Effector memory CD4-positive, alpha-beta T cell (primary cell): ENCODE measurements around the gene PHF10.

Experiments
- DNase-seq, 3 donors: peaks; one replicate each; pipeline ENCODE4 v3.0.0-alpha.2; 2020
- H3K27ac ChIP-seq: 2 replicates; pipeline ENCODE4 v1.7.0; 2013; ENCODE audit warnings: mild to moderate bottlenecking, low read length, moderate library complexity; ENCODE audit not compliant: insufficient read depth, poor library complexity, severe bottlenecking
- H3K27me3 ChIP-seq: replicated peaks from 2 replicates; pipeline ENCODE4 v1.7.0; 2013; ENCODE audit warnings: mild to moderate bottlenecking, low read length; ENCODE audit not compliant: insufficient read depth, control insufficient read depth, poor library complexity, severe bottlenecking
- H3K36me3 ChIP-seq: 2 replicates; pipeline ENCODE4 v1.7.0; 2013; ENCODE audit warnings: mild to moderate bottlenecking, low read length, moderate library complexity; ENCODE audit not compliant: control insufficient read depth, insufficient read depth
- H3K4me1 ChIP-seq: 2 replicates; pipeline ENCODE4 v1.7.0; 2013; ENCODE audit warnings: low read length, mild to moderate bottlenecking; ENCODE audit not compliant: control insufficient read depth, insufficient read depth, poor library complexity, severe bottlenecking
- H3K4me3 ChIP-seq: 2 replicates; pipeline ENCODE4 v1.7.0; 2013; ENCODE audit warnings: low read length, low read depth, mild to moderate bottlenecking; ENCODE audit not compliant: insufficient read depth, poor library complexity, severe bottlenecking
- H3K9me3 ChIP-seq: 2 replicates; pipeline ENCODE4 v1.7.0; 2013; ENCODE audit warnings: mild to moderate bottlenecking, low read length, moderate library complexity; ENCODE audit not compliant: control insufficient read depth

The PHF10 gene

GRCh38 chr6:169746556-169746955 lies 22.3 kb upstream of the PHF10 start:
- Histone ChIP-seq H3K9me3 (no peaks in the 10 kb centered on the region), H3K27me3 (no peaks in the 10 kb centered on the region), H3K4me3 (no peak overlapping the region), H3K4me1 (peaks cover 8% of the 10 kb centered on the region), H3K27ac (no peak overlapping the region), H3K36me3 (no peaks in the 10 kb centered on the region)
- DNase-seq, result no peak

GRCh38 chr6:169745405-169745804 lies 21.1 kb upstream of the PHF10 start:
- H3K4me3 ChIP-seq, result no peak overlapping the region
- H3K9me3 ChIP-seq, result no peaks in the 10 kb centered on the region
- no peak for DNase-seq
- H3K27ac ChIP-seq, result no peak overlapping the region
- H3K36me3 ChIP-seq, result no peaks in the 10 kb centered on the region
- peaks cover 5% of the 10 kb centered on the region for H3K4me1 ChIP-seq
- H3K27me3 ChIP-seq, result no peaks in the 10 kb centered on the region

DNA sequence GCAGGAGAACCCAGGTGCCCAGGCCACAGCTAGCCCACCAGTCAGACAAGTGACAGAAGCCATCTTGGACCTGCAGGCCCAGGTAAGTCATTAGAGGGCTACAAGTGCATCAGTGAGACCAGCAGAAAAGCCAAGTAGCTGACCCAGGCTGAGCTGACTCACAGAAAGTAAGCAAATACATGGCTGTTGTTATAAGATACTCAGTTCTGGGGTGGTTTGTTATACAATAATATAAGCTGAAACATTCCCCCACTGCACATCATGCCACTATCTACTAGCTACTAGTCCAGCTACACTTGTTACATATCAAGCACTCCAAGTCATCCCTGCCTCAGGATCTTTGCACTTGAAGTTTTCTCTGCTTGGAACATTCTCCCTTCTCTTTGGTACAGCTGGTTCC lies 17.0 kb upstream of the PHF10 start:
- H3K4me1 ChIP-seq, result no peaks in the 10 kb centered on the region
- H3K9me3 ChIP-seq, result no peaks in the 10 kb centered on the region
- H3K27me3 ChIP-seq, result no peaks in the 10 kb centered on the region
- no peak for DNase-seq
- H3K4me3 ChIP-seq, result no peak overlapping the region
- no peak overlapping the region for H3K27ac ChIP-seq
- no peaks in the 10 kb centered on the region for H3K36me3 ChIP-seq

- Histone ChIP-seq H3K27me3 (no peaks in the 10 kb centered on the region), H3K9me3 (no peaks in the 10 kb centered on the region), H3K36me3 (no peaks in the 10 kb centered on the region), H3K4me1 (no peaks in the 10 kb centered on the region), H3K27ac (no peak overlapping the region), H3K4me3 (no peak overlapping the region)
- DNase-seq, result no peak
These were observed 14.8 kb upstream of the PHF10 start for GRCh38 chr6:169738976-169739529.

GRCh38 chr6:169738204-169738975 lies 14.1 kb upstream of the PHF10 start:
- Histone ChIP-seq H3K27me3 (no peaks in the 10 kb centered on the region), H3K27ac (no peak overlapping the region), H3K36me3 (no peaks in the 10 kb centered on the region), H3K4me1 (no peaks in the 10 kb centered on the region), H3K9me3 (no peaks in the 10 kb centered on the region), H3K4me3 (no peak overlapping the region)
- no peak for DNase-seq

DNA sequence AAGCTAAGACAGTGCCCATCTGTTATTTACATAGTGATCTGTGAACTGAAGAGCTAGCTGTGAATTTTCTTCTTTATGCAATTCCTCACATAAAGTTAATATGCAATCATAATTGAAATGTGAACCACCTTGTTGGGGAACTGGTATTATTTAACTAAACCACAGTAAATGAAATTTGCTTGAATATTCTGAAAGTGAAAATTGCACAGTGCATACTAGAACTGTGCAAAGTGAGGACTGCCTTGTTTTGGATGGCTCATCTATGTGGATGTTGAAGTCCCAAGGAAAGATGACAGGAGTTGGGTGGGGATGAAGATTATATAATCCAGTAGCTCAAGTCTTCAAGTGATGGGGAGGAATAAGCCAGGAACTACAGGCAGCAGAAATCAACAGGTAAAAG lies 5.7 kb upstream of the PHF10 start:
- no peaks in the 10 kb centered on the region for H3K27me3 ChIP-seq
- no peak overlapping the region for H3K4me3 ChIP-seq
- no peaks in the 10 kb centered on the region for H3K4me1 ChIP-seq

GRCh38 chr6:169726963-169727362 lies 2.7 kb upstream of the PHF10 start:
- H3K9me3 ChIP-seq, result no peaks in the 10 kb centered on the region
- H3K27me3 ChIP-seq, result no peaks in the 10 kb centered on the region
- no peak for DNase-seq
- H3K4me1 ChIP-seq, result peaks cover 3% of the 10 kb centered on the region
- H3K36me3 ChIP-seq, result no peaks in the 10 kb centered on the region
- no peak overlapping the region for H3K4me3 ChIP-seq
- no peak overlapping the region for H3K27ac ChIP-seq

More for the DNA sequence above, 5.7 kb upstream of the PHF10 start:
- no peaks in the 10 kb centered on the region for H3K36me3 ChIP-seq
- H3K27ac ChIP-seq, result no peak overlapping the region
- H3K9me3 ChIP-seq, result no peaks in the 10 kb centered on the region
- DNase-seq, result no peak

DNA sequence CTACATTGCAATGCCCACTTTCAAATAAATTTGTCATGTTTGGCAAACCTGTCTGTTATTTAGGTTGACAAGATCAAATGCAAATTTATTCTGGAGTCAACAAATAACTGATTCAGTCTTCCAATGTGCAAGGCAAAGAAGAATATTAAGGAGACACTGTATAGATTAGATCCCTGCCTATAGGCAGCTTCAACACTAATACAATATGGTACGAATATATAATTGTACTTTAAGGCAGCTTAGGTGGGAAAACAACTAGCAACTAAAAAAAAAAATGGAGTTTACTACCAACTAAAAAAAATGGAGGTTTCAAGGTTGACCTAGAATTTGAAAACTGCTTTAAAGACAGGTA lies 1.7 kb upstream of the PHF10 start:
- no peak for DNase-seq
- Histone ChIP-seq H3K36me3 (no peaks in the 10 kb centered on the region), H3K27ac (no peak overlapping the region)

DNA sequence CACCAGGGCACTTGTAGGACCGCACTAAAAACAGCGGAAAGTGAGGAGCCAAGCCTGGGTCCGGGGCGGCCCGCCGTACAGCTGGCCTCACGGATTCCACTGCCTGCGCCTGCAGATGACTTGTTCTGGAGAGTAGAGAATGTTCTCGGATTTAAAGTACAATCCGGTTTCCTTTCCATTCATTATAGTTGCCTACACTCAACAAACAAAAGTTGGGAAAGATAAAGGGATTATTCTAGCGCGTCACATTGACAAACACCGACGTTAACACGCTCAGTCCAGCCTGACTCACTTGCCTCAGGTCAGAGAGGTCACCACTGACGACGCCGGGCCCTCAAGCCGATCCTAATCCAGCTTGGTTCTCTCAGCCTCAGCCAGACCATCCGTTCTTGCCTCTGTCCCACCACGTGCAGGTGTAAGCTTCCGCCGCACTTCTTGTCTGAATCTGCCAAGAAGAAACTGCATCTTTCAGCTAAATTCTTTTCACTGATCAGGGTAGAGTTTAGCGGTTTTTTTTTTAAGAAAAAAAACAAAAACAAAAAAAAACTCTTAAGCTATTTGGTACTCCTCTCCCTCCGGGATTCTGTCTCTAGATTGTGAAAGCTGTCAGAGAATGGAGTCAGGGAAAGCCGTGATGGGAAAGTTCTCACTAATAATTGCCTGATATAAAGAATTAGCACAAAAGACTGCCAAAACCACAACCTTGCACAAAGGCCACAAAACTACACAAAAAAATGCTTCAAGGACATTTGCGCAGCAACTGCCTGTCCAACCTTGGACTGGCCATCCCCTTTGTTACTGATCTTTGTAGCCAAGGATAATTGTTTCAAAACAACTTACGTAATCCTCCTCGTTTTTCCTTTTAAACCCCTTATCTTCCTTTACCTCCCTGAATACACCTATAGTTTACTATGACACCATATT lies 1.1 kb upstream of the PHF10 start:
- no peaks in the 10 kb centered on the region for H3K27me3 ChIP-seq
- peaks cover 11% of the 10 kb centered on the region for H3K4me1 ChIP-seq
- DNase-seq, result no peak
- no peaks in the 10 kb centered on the region for H3K9me3 ChIP-seq
- H3K27ac ChIP-seq, result peak overlapping the region; percentile 49
- no peaks in the 10 kb centered on the region for H3K36me3 ChIP-seq
- H3K4me3 ChIP-seq, result peak overlapping the region; percentile 67

More for the DNA sequence above, 1.7 kb upstream of the PHF10 start:
- Histone ChIP-seq H3K27me3 (no peaks in the 10 kb centered on the region), H3K4me3 (no peak overlapping the region), H3K9me3 (no peaks in the 10 kb centered on the region), H3K4me1 (peaks cover 11% of the 10 kb centered on the region)
